H1 (cell line): Measurements from ENCODE around the gene DNAJC22. TPM values are rescaled to one million over a fixed set of nuclear protein-coding genes. Genes with fewer than 3 reads are reported as not detected.

Source experiments
- BRCA1 ChIP-seq: IDR thresholded peaks from 2 replicates; pipeline ENCODE4 v1.6.1; 2012; ENCODE audit warnings: low read depth, low read length, improper control_type of control experiment
- CBX8 ChIP-seq: fragments of 300-800, 300-1000 bp; sonication (generic); IDR thresholded peaks from 2 replicates; pipeline ENCODE4 v1.7.1; 2016; ENCODE audit warnings: low read depth, low read length, borderline replicate concordance
- KDM1A ChIP-seq: fragments of 200-600, 300-600 bp; sonication (generic); IDR thresholded peaks from 2 replicates; pipeline ENCODE4 v1.7.1; 2016; ENCODE audit warnings: mild to moderate bottlenecking, low read length, borderline replicate concordance
- NRF1 ChIP-seq: IDR thresholded peaks from 2 replicates; pipeline ENCODE4 v1.6.1; 2011; ENCODE audit warnings: mild to moderate bottlenecking, low read depth, low read length, improper control_type of control experiment
- PHF8 ChIP-seq: fragments of 200-600 bp; sonication (generic); conservative IDR thresholded peaks from 2 replicates; pipeline ENCODE4 v1.7.1; 2012; ENCODE audit warnings: low read depth, mild to moderate bottlenecking, inconsistent platforms, low read length, moderate library complexity
- SRF ChIP-seq: IDR thresholded peaks from 2 replicates; pipeline ENCODE4 v1.6.1; 2011; ENCODE audit warnings: mild to moderate bottlenecking, low read depth, low read length, moderate library complexity
- polyA plus RNA-seq, 7 experiments: library from polyadenylated mRNA; depleted of rRNA in 3 of 7; stranded (reverse) in 5 of 7; unstranded in 2 of 7; fragments of >200 nt in 5 of 7; fragments of 200-250 nt in 2 of 7; gene quantifications; 1 replicate in 5 of 7; 2 replicates in 1 of 7; 4 replicates in 1 of 7; pipeline versions ENCODE4 v1.2.1 to v1.2.3, GENCODE V29; 2011 to 2013; ENCODE audit warnings: missing spikeins in 2 of 7, mixed read lengths in 2 of 7
- total RNA-seq: library from RNA; stranded (reverse); fragmentation: NEBNext Ultra II Directional; extraction: Animal tissue kit (Norgen Biotek cat#: 25700); gene quantifications from 2 replicates; pipeline ENCODE4 v1.2.1, GENCODE V29; 2021

DNAJC22 gene
- total and polyA plus RNA-seq, 2 of the 8 experiments (the other 6 are each of a cell fraction or from before 2014, with no cell fraction given), result 0.20 to 0.39 TPM

DNA sequence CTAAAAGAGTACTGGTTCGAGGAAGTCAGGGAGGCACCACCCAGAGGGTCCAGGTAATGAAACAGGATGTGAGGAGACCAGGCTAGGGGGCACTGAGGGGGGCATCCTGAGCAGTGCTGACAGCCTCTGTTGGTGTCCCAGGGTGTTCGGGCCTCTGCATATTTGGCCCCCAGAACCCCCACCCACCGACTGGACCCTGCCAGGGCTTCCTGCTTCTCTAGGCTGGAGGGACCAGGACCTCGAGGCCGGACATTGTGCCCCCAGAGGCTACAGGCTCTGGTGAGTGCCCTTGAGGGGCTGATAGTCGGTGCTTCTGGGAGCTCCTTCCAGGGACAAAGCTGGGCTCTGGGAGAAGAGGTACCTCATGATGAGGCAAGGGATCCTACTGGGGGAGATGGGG, 21.1 kb upstream of the DNAJC22 start (continued):
- TF ChIP-seq NRF1 (no peak), BRCA1 (no peak), SRF (no peak), PHF8 (no peak), KDM1A (no peak), CBX8 (no peak)
- TF ChIP-seq, all 59 proteins: peak for 0
